ENCODE results near the gene DYTN. TPM values are rescaled to one million over a fixed set of nuclear protein-coding genes. Genes with fewer than 3 reads are reported as not detected.

DYTN gene, protein sequence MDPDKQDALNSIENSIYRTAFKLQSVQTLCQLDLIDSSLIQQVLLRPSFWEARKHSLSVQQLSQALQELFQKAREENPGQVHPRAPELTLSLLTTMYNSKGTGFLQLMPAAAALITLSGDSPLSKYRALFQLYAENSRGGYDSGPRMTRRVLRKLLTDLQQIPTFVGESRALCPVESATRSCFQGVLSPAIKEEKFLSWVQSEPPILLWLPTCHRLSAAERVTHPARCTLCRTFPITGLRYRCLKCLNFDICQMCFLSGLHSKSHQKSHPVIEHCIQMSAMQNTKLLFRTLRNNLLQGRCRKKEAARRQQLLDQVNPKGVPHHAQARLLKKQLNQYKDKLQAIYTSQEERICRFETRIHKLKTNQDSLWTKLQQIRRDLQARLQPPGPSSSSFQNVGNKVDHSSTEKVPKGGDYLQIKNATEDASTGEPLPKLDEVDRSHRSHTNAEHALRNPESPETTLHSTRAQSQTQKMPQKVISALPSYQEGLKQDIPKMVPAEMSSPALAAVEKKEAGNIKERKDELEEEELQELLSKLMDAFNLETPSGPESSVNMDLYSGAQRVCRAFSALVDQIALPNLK
- total RNA-seq: not detected in 2 replicates

DNA sequence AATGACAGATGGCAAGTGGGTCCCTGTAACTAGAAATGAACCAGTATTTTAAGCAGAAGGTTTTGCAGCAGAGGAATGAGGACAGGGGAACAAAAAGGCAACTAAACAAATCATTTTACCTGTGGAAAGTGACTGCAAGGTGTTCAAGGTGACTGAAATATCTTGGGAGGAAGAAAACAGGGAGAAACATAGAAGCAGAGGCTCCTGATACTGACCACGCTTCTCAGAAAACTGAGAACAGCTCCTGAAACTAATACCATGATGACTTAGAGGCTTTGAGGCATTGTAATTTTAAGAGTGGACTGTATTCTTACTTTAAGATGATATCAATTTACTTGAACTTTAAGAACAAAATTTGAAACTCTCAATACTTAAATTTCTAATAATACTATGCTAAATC lies at the start of gene DYTN:
TSS of gene DYTN (minus strand) at position 101 of the 400 bp plus-strand sequence. CDS start 117 bp downstream, outside the sequence.

DNA sequence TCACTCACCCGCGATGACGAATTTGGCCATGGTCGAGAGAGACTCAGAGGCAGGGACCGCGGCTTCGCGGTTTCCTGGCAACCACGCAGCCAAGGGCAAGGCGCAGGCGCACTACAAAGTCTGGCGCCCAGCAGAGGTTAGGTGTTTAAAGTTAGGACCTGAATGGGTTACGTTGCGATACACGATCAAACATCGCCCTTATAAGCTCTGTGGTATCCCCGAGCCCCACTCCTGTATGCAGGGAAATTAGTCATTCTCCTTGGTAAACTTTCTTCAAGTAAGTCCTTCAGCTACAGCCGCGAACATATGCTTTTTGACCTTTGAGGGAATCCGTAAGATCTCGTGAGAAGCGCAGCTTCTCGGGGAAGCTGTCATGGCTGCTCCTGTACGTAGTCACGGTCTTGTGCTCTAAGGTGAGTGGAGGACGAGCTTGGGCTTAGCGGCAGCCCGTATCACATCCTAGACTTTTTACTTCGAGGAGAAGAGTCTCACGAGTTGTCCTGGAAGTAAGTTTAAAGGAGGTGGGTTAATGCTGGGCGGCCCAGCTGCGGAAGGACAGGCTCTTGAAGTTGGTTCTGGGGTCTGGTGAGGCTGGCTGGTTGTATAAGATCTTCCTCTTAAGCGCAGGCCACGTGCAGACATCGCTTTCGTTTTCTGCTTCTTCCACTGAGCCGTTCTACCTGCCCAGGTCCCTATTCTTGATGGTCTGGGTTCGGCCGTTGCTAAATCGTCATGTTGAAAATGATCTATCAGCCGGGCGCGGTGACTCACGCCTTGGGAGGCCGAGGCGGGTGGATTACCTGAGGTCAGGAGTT lies 47.3 kb upstream of the DYTN start, which contains the start of the genes FASTKD2 and MDH1B:
TSS of gene FASTKD2 (plus strand) at position 365 of the 815 bp plus-strand sequence. CDS start 1,088 bp downstream, outside the sequence.
TSS of gene MDH1B (minus strand) at position 87 of the 815 bp plus-strand sequence. CDS start at position 30, 57 bp downstream.

DNA sequence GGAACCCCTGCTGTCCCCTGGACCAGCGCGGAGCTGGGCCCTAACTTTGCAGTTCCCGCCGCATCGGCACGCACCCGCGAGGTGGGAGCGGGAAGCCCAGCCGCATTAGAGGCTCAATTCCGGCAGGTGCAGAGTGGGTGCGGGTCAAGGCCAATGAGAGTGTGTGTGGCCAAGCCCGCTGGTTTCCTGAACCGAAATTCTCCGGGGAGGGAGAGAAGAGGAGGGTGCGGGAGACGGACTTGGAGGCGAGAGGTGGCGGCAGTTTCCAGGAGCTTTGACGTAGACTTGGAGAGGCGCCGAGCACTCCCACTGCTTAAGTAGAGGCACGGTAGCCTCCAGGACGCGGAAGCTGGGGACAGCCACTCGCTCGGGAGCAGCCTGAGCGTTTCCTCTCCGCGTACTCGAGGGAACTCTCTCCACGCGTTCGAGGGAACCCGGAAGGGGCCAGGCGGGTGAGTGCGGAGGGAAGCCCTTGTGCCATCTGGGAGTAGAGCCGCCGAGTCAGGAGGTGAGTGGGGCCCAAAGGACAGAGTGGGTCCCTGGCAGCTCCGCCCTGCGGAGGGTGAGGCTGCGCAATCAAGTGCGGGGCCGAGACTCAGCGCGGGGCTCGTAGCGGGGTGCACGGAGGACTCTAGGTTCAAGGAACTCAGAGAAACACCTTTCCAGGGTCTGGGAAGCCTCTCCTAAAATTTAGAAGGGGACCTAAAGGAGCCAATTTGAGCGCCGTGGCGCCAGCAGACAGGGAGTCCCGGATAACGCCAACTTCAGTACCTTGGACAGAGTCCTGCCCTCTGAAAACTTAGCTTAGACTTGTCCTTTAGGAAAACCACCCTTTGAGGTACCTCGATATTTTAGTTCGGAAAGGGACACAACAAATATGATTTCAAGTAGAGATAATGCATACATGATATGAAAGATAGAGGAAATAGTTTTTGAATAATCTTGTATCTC lies 75.8 kb downstream of the DYTN start, which contains the start of gene FAM237A:
TSS of gene FAM237A (plus strand) at position 413 of the 951 bp plus-strand sequence. CDS start 1,750 bp downstream, outside the sequence.

Small RNAs within 50 kb of the gene (small RNA-seq; reads per million reads assigned to genes)
- gene RF00019: not detected

Other genes starting within 250 kb of the DYTN start
- not detected in 2 replicates for gene FAM237A, start 75.9 kb downstream of the DYTN start, total RNA-seq
- gene MDH1B, start 46.9 kb upstream of the DYTN start, total RNA-seq: 0.37 and 0.78 TPM in 2 replicates
- 42.6 and 51.2 TPM in 2 replicates for gene FASTKD2, start 47.2 kb upstream of the DYTN start, total RNA-seq
- gene CPO, start 221.1 kb upstream of the DYTN start, total RNA-seq: under 0.01 and 0.20 TPM in 2 replicates